GM12892 (cell line): ENCODE measurements around the gene BICC1.

Experiments used
- DNase-seq: peaks from one replicate; pipeline ENCODE4 v3.0.0; 2011; ENCODE audit not compliant: insufficient read length
- FAIRE-seq: peaks from 2 replicates; lab custom pipeline; 2011; peaks lifted over from hg19 to GRCh38; lab: Jason Lieb, UNC
- POLR2A ChIP-seq: IDR thresholded peaks from 2 replicates; pipeline ENCODE4 v1.6.1; 2011; ENCODE audit warnings: low read depth, low read length, control low read depth
- POLR2AphosphoS5 ChIP-seq: IDR thresholded peaks from 2 replicates; pipeline ENCODE4 v1.6.1; 2011; ENCODE audit warnings: low read depth, low read length, control low read depth
- TAF1 ChIP-seq: IDR thresholded peaks from 2 replicates; pipeline ENCODE4 v1.6.1; 2011; ENCODE audit warnings: low read depth, mild to moderate bottlenecking, control low read depth, low read length, borderline replicate concordance

BICC1 gene

GRCh38 chr10:58776568-58777318 lies 264.1 kb downstream of the BICC1 start:
- TF ChIP-seq TAF1 (no peak), POLR2AphosphoS5 (no peak), POLR2A (no peak)
- DNase-seq: no peak
- FAIRE-seq: no peak

DNA sequence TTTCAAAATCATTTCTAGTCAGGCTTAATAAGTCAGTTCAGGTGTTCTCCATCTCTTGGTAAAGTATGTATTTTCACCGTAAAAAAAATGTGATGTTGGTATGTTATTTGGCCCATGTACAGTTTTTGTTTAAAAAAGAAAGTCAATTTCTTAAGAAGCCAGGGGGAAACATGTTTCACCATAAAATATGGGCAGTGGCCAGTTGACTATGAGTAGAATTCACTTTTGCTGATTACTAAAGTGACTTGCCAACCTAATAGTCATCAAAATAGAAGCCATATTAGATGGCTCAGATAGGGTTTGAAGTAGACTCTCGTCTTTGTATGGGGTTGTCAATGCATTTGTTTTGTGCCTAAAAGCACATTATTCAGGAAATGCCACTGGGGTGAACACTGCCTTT lies 266.3 kb downstream of the BICC1 start:
- no peak for DNase-seq
- FAIRE-seq: no peak
- TF ChIP-seq POLR2A: no peak
- no peak for TF ChIP-seq TAF1
- TF ChIP-seq POLR2AphosphoS5: no peak

- no peak for FAIRE-seq
Observed at GRCh38 chr10:58779594-58779993, 266.9 kb downstream of the BICC1 start.

GRCh38 chr10:58780476-58780875 lies 267.8 kb downstream of the BICC1 start:
- FAIRE-seq (no peak), DNase-seq (no peak)
- TF ChIP-seq POLR2A (no peak), POLR2AphosphoS5 (no peak), TAF1 (no peak)

More at GRCh38 chr10:58779594-58779993, 266.9 kb downstream of the BICC1 start:
- no peak for TF ChIP-seq POLR2A
- TF ChIP-seq POLR2AphosphoS5: no peak
- no peak for TF ChIP-seq TAF1
- no peak for DNase-seq

GRCh38 chr10:58781873-58782488 lies 269.3 kb downstream of the BICC1 start:
- no peak for DNase-seq
- no peak for FAIRE-seq
- no peak for TF ChIP-seq POLR2AphosphoS5
- no peak for TF ChIP-seq POLR2A
- no peak for TF ChIP-seq TAF1

GRCh38 chr10:58782876-58783851 lies 270.5 kb downstream of the BICC1 start:
- no peak for TF ChIP-seq POLR2A
- no peak for TF ChIP-seq TAF1
- TF ChIP-seq POLR2AphosphoS5: no peak
- DNase-seq (no peak), FAIRE-seq (no peak)

GRCh38 chr10:58784361-58784760 lies 271.7 kb downstream of the BICC1 start:
- DNase-seq: no peak
- TF ChIP-seq TAF1: no peak
- TF ChIP-seq POLR2AphosphoS5: no peak
- no peak for TF ChIP-seq POLR2A
- no peak for FAIRE-seq

DNA sequence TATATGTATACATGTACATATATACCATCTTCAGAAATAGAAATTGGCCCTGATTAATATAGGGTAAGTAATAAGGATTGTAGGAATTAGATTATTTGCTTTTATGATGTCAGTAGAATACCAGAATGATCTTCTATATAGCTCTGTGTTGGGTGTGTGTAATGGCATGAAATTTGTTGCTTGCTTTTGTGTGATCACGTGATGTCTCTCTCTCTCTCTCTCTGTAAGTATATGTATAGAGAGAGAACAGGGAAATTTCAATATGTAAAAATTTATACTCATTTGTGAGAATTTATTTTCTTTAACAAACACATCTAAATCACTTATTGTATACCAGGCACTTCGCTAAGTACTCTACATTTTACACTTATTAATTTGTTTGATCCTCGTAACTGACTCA lies 272.7 kb downstream of the BICC1 start:
- FAIRE-seq (no peak), DNase-seq (no peak)
- TF ChIP-seq POLR2A: no peak
- TF ChIP-seq TAF1: no peak
- TF ChIP-seq POLR2AphosphoS5: no peak

GRCh38 chr10:58791137-58791536 lies 278.5 kb downstream of the BICC1 start:
- FAIRE-seq (no peak), DNase-seq (no peak)
- TF ChIP-seq POLR2A (no peak), POLR2AphosphoS5 (no peak), TAF1 (no peak)

DNA sequence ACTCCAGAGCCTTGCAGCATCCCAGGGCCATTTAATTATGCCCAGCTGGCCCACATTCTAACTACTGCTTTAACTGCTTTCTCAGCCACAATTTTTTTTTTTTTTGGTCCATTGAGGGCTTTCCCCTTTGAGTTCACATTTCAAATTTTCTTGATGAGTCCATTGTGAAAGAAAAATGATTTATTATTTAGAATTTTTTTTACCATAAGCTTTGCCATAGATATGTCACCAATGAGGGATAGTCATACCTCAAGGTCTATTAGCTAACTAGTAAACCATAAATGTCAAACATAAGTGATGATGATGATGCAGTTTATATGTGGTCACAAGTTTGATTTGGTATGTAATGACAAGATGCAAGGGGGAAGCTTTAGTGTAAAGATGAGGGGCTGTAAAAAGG lies 282.9 kb downstream of the BICC1 start:
- TF ChIP-seq POLR2A: no peak
- TF ChIP-seq POLR2AphosphoS5: no peak
- no peak for TF ChIP-seq TAF1
- no peak for DNase-seq
- FAIRE-seq: no peak

GRCh38 chr10:58796242-58796641 lies 283.6 kb downstream of the BICC1 start:
- TF ChIP-seq POLR2AphosphoS5 (no peak), TAF1 (no peak), POLR2A (no peak)
- FAIRE-seq (no peak), DNase-seq (no peak)

DNA sequence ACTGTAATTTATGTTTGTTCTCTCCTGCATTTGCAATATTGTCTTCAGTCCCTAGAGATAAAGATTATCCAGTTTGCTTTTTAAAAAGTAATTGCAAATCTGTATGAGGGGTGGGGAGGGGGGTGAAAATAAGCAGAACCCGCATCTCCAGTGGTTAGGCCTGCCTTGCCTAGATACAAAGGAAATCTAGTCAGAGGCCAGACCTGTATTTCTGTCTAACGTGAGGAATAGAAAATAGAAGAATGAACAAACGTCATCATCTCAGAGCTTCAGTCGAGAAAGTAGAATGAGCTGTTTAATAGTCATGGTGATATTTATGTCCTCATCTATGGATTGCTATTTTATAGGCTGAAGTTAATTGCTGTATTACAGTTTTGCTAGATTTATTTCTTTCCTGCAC lies 284.2 kb downstream of the BICC1 start:
- DNase-seq (no peak), FAIRE-seq (no peak)
- TF ChIP-seq POLR2A (no peak), POLR2AphosphoS5 (no peak), TAF1 (no peak)
